Glutamatergic neuron (in vitro differentiated cells): ENCODE data around the gene NAALAD2. TPM values are rescaled to one million over a fixed set of nuclear protein-coding genes. Genes with fewer than 3 reads are reported as not detected.

ENCODE experiments used
- DNase-seq: peaks from one replicate; pipeline ENCODE4 v3.0.0; 2022
- H3K27ac Mint-ChIP-seq: one replicate; pipeline ENCODE4 v1.8.0; 2020; ENCODE audit warnings: mild to moderate bottlenecking, mixed read lengths, inconsistent platforms; ENCODE audit not compliant: unreplicated experiment
- H3K27me3 Mint-ChIP-seq: one replicate; pipeline ENCODE4 v1.8.0; 2020; ENCODE audit warnings: mild to moderate bottlenecking, moderate library complexity, mixed read lengths, inconsistent platforms; ENCODE audit not compliant: unreplicated experiment
- H3K36me3 Mint-ChIP-seq: one replicate; pipeline ENCODE4 v1.8.0; 2020; ENCODE audit warnings: mild to moderate bottlenecking, mixed read lengths, inconsistent platforms; ENCODE audit not compliant: unreplicated experiment
- H3K4me1 Mint-ChIP-seq: one replicate; pipeline ENCODE4 v1.8.0; 2020; ENCODE audit warnings: mild to moderate bottlenecking, low read depth, mixed read lengths, inconsistent platforms; ENCODE audit not compliant: unreplicated experiment
- H3K4me3 Mint-ChIP-seq: one replicate; pipeline ENCODE4 v1.8.0; 2020; ENCODE audit warnings: mild to moderate bottlenecking, mixed read lengths, inconsistent platforms; ENCODE audit not compliant: unreplicated experiment
- H3K9me3 Mint-ChIP-seq: one replicate; pipeline ENCODE4 v1.8.0; 2020; ENCODE audit warnings: mild to moderate bottlenecking, moderate library complexity, mixed read lengths, inconsistent platforms; ENCODE audit not compliant: unreplicated experiment
- total RNA-seq: library from RNA; stranded (reverse); fragmentation: NEBNext Ultra II Directional; extraction: Animal tissue kit (Norgen Biotek cat#: 25700); gene quantifications from one replicate; pipeline ENCODE4 v1.2.1, GENCODE V29; 2021; ENCODE audit not compliant: unreplicated experiment
- TF ChIP-seq, protein P1 (sequence below): fragments of 200-600 bp; sonication (generic); IDR thresholded peaks from one replicate; pipeline ENCODE4 v1.5.0; 2021; ENCODE audit not compliant: partially characterized antibody, unreplicated experiment

Gene NAALAD2
- total RNA-seq, 1 donor from 2014 or later: 7.2 TPM

DNA sequence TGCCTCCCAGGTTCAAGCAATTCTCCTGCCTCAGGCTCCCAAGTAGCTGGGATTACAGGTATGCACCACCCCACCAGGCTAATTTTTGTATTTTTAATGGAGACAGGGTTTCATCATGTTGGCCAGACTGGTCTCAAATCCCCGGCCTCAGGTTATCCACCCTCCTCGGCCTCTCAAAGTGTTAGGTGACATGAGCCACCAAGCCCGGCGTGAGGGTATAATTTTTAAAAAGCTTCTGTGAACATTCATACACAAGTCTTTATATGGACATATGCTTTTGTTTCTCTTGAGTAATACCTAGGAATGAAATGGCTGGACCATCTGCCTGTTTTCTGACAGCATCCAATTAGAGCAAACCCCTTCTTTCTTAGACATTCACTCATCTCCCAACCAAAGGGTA is 14.3 kb upstream of the NAALAD2 start:
- Mint-ChIP-seq H3K36me3 (no peaks in the 10 kb centered on the region), H3K9me3 (no peaks in the 10 kb centered on the region), H3K27ac (no peak overlapping the region), H3K4me3 (no peak overlapping the region), H3K4me1 (no peaks in the 10 kb centered on the region), H3K27me3 (peaks cover 1% of the 10 kb centered on the region)
- DNase-seq: no peak
- TF ChIP-seq, protein P1, sequence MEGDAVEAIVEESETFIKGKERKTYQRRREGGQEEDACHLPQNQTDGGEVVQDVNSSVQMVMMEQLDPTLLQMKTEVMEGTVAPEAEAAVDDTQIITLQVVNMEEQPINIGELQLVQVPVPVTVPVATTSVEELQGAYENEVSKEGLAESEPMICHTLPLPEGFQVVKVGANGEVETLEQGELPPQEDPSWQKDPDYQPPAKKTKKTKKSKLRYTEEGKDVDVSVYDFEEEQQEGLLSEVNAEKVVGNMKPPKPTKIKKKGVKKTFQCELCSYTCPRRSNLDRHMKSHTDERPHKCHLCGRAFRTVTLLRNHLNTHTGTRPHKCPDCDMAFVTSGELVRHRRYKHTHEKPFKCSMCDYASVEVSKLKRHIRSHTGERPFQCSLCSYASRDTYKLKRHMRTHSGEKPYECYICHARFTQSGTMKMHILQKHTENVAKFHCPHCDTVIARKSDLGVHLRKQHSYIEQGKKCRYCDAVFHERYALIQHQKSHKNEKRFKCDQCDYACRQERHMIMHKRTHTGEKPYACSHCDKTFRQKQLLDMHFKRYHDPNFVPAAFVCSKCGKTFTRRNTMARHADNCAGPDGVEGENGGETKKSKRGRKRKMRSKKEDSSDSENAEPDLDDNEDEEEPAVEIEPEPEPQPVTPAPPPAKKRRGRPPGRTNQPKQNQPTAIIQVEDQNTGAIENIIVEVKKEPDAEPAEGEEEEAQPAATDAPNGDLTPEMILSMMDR: no peak

DNA sequence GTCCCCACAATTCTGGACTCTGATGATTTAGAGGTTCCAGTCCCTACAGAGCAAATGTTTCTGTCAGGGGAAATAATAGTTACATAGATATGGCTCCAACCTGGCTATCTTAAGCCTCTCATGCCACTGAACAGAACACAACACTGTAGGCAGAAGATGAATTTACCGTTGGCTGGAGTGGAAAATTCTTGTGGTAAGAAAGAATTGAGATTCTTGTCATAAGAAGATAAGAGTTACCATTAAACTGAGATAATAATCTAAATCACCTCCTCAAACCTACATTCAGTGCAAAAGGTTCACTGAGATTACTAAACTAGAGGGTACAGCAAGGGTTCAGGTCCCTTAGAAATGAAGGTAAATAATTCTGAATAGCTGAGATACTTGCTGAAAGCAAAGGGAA is 10.1 kb upstream of the NAALAD2 start:
- TF ChIP-seq, protein P1: no peak
- no peaks in the 10 kb centered on the region for H3K36me3 Mint-ChIP-seq
- H3K4me3 Mint-ChIP-seq: no peak overlapping the region
- peaks cover 1% of the 10 kb centered on the region for H3K9me3 Mint-ChIP-seq
- DNase-seq: no peak
- H3K4me1 Mint-ChIP-seq: no peaks in the 10 kb centered on the region
- no peaks in the 10 kb centered on the region for H3K27me3 Mint-ChIP-seq
- H3K27ac Mint-ChIP-seq: no peak overlapping the region

DNA sequence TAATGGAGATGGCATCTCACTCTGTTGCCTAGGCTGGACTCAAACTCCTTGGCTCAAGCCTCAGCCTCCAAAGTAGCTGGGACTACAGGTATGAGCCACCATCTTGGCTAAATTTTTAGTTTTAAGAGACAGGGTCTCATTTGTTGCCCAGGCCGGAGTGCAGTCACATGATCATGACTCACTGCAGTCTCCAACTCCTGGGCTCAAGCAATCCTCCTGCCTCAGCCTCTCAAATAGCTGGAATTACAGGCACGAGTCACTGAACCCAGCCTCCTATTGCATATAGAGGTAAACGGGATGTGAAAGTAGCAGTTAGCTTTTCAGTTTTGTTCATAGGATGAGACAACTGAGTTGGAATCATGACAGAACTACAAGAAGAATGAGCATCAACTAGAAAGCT is 9.5 kb upstream of the NAALAD2 start:
- Mint-ChIP-seq H3K4me1 (no peaks in the 10 kb centered on the region), H3K9me3 (peaks cover 1% of the 10 kb centered on the region), H3K36me3 (no peaks in the 10 kb centered on the region), H3K4me3 (no peak overlapping the region), H3K27ac (no peak overlapping the region), H3K27me3 (no peaks in the 10 kb centered on the region)
- no peak for DNase-seq
- TF ChIP-seq, protein P1: no peak

DNA sequence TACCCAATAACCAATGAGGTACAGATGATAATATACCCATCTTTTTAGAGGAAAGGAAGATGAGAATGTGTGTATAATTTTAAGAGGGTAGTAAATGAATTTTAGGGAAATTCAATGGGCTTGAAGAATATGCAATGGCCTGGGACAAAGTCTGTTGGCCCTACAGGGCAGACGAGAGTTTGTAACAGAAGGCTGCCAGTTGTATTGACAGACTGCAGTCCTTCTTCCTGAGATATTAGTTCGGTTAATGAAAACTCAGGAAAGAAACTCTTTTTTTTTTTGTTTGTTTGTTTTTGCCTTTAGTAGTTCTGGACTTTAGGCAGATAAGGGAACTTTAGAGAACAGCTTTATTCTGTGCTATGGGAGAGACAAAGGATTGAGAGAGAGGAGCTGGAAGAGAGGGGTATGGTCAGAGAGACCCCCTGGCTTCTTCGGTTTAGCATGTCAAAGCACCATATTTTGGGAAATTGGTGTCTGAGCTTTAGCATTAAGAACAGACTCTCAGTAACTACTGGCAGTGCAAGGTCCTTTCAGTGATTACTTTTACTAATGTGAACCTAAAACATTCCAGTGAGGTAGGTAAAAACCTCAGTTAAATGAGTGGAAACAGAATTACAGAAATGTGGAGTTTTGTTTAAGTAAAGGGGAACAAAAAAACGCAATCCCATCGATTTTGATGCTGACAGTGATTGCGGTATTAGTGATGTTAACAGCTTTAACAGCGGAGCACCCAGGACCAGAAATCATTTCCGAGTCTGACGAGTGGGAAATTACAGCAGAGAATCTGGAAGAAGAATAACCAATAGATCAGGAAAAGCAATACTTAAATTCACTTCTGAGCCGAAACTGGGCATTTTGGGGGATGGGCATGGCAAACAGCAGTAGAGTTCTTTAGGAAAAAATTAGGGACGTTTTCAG is 644 bp upstream of the NAALAD2 start:
- Mint-ChIP-seq H3K4me1 (peaks cover 7% of the 10 kb centered on the region), H3K27me3 (peaks cover 2% of the 10 kb centered on the region), H3K9me3 (no peaks in the 10 kb centered on the region), H3K36me3 (no peaks in the 10 kb centered on the region), H3K27ac (peak overlapping the region; percentile 9), H3K4me3 (peak overlapping the region; percentile 90)
- DNase-seq: no peak
- TF ChIP-seq, protein P1: no peak

DNA sequence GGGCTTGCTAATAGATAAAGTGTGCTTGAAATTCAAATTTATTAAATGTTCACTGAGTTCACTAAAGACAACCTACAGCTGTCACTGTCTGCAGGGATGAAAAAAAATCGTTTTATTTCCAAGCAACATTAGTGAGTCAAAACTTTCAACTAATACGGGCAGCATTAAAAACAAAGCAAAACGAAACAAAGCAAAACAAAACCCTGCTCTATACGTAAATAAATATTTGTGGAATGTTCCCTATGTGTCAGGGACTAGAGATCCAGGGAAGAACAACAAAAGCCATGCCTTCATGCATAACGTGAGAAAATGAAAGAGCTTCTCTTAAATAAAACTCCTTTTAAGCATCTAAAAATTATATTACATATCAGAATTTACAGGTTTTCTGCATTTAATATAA is 553 bp downstream of the NAALAD2 start:
- TF ChIP-seq, protein P1: no peak
- H3K36me3 Mint-ChIP-seq: no peaks in the 10 kb centered on the region
- H3K27me3 Mint-ChIP-seq: peaks cover 2% of the 10 kb centered on the region
- peaks cover 7% of the 10 kb centered on the region for H3K4me1 Mint-ChIP-seq
- peak overlapping the region; percentile 34 for H3K27ac Mint-ChIP-seq
- peak overlapping the region; percentile 90 for H3K4me3 Mint-ChIP-seq
- no peak for DNase-seq
- no peaks in the 10 kb centered on the region for H3K9me3 Mint-ChIP-seq
